ENCODE results near the gene FAIM2. TPM values are rescaled to one million over a fixed set of nuclear protein-coding genes. Genes with fewer than 3 reads are reported as not detected.

FAIM2 gene
- total and polyA plus RNA-seq, 4 donors, result 18.1 to 203 (median 130) TPM

DNA sequence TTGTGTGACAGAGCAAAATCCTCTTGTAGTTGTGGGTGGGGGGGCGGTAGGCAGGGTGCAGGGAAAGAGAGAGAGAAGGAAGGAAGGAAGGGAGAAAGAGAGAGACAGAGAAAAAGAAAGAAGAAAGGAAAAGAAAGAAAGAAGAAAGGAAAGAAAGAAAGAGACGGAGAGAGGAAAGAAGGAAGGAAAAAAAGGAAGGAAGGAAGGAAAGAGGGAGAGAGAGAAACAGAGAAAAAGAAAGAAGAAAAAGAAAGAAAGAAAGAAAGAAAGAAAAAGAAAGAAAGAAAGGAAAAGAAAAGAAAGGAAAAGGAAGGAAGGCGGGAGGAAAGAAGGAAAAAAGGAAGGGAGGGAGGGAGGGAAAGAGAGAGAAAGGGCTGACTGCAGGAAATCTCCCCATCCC is 17.6 kb upstream of the FAIM2 start:
- H3K9me3 ChIP-seq (ENCODE audit: control insufficient read depth, insufficient read depth, low read length), result no peaks in the 10 kb centered on the region
- H3K27ac ChIP-seq (ENCODE audit: low read depth, low read length), result no peak overlapping the region
- H3K27me3 ChIP-seq (ENCODE audit: control insufficient read depth, insufficient read depth, low read length), result no peaks in the 10 kb centered on the region
- no peak for DNase-seq (ENCODE audit: low read depth in 4 of 6, low spot score in 6 of 6)
- no peaks in the 10 kb centered on the region for H3K36me3 ChIP-seq (ENCODE audit: control insufficient read depth, insufficient read depth, low read length)
- WGBS (ENCODE audit: insufficient coverage), result 100% methylated on average over 2 of the region's 3 CpGs
- peaks cover 13% of the 10 kb centered on the region for H3K4me1 ChIP-seq (ENCODE audit: control insufficient read depth, insufficient read depth, low read length)
- H3K4me3 ChIP-seq (ENCODE audit: low read depth, low read length), result no peak overlapping the region

DNA sequence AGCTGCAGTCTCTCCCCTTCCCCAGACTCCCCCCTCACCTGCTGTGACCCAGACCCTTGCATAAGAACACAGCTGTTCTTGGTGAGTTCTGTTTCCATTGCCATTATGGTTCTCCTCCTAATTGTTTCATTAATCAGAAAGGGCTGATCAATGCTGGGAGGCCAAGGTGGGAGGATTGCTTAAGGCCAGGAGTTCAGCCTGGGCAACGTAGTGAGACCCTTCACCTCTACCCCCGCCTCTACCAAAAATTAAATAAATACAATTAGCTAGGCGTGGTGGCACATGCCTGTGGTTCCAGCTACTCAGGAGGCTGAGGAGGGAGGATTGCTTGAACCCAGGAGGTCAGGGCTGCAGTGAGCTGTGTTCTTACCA is 17.2 kb upstream of the FAIM2 start:
- no peaks in the 10 kb centered on the region for H3K27me3 ChIP-seq (ENCODE audit: control insufficient read depth, insufficient read depth, low read length)
- DNase-seq (ENCODE audit: low read depth in 4 of 6, low spot score in 6 of 6), result no peak
- WGBS (ENCODE audit: insufficient coverage), result 88% methylated on average over 1 of the region's 3 CpGs
- H3K9me3 ChIP-seq (ENCODE audit: control insufficient read depth, insufficient read depth, low read length), result no peaks in the 10 kb centered on the region
- H3K36me3 ChIP-seq (ENCODE audit: control insufficient read depth, insufficient read depth, low read length), result no peaks in the 10 kb centered on the region
- H3K4me1 ChIP-seq (ENCODE audit: control insufficient read depth, insufficient read depth, low read length), result peaks cover 13% of the 10 kb centered on the region
- H3K4me3 ChIP-seq (ENCODE audit: low read depth, low read length), result no peak overlapping the region
- H3K27ac ChIP-seq (ENCODE audit: low read depth, low read length), result no peak overlapping the region

GRCh38 chr12:49920241-49920914 is 16.7 kb upstream of the FAIM2 start:
- Histone ChIP-seq H3K36me3 (ENCODE audit: control insufficient read depth, insufficient read depth, low read length) (no peaks in the 10 kb centered on the region), H3K27me3 (ENCODE audit: control insufficient read depth, insufficient read depth, low read length) (no peaks in the 10 kb centered on the region), H3K27ac (ENCODE audit: low read depth, low read length) (no peak overlapping the region), H3K4me3 (ENCODE audit: low read depth, low read length) (no peak overlapping the region), H3K9me3 (ENCODE audit: control insufficient read depth, insufficient read depth, low read length) (no peaks in the 10 kb centered on the region), H3K4me1 (ENCODE audit: control insufficient read depth, insufficient read depth, low read length) (peaks cover 13% of the 10 kb centered on the region)
- no peak for DNase-seq (ENCODE audit: low read depth in 4 of 6, low spot score in 6 of 6)
- 90% methylated on average over 6 of the region's 12 CpGs for WGBS (ENCODE audit: insufficient coverage)

DNA sequence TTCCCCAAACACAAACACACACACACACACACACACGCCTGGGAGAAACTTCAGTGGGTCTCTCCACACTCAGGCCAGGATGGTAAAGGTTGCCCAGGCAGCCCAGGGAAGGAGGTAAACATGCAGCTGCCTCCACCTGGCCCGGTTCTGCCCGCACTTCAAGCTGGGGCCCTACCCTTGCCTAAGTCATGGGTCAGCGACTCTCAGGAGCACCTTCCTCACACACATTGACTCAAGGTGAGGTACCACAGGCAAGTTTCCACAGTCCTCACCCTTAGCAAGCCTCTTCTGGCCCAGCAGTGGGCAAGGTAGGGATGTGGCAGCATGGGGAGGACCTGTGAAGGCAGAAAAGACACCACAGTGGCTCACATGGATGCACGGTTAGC is 14.1 kb upstream of the FAIM2 start:
- no peak overlapping the region for H3K27ac ChIP-seq (ENCODE audit: low read depth, low read length)
- H3K9me3 ChIP-seq (ENCODE audit: control insufficient read depth, insufficient read depth, low read length), result no peaks in the 10 kb centered on the region
- peaks cover 25% of the 10 kb centered on the region for H3K4me1 ChIP-seq (ENCODE audit: control insufficient read depth, insufficient read depth, low read length)
- H3K4me3 ChIP-seq (ENCODE audit: low read depth, low read length), result no peak overlapping the region
- 73% methylated on average over 3 of the region's 5 CpGs for WGBS (ENCODE audit: insufficient coverage)
- no peaks in the 10 kb centered on the region for H3K36me3 ChIP-seq (ENCODE audit: control insufficient read depth, insufficient read depth, low read length)
- no peaks in the 10 kb centered on the region for H3K27me3 ChIP-seq (ENCODE audit: control insufficient read depth, insufficient read depth, low read length)
- DNase-seq (ENCODE audit: low read depth in 4 of 6, low spot score in 6 of 6), result no peak

DNA sequence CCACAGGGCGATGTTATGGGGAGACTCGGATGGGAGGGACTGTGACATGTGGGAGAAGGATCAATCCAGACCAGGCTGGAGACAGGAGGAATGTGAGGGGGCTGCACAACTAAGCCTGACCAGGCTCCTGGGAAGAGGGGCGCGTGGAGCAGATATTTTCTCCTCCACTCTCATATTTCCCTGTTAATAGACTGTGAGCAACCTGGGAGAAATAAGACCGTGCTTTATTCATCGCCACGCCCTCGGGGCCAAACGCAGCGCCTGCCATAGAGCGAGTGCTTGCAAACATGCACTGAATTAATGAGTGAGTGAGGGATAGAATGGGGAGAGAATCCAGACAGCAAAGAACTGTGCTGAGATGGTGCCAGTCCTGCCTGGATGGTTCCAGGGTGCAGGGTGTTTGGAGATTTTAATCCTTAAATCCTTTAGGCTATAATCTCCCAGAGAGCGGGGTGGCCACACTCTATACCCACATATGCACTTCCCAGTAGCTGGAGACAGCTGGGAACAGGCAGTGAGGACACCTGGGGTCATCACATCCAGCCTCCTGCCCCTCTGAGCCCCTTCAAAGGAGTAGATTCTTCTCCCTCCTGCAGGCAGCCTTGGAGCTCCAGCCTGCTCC is 13.6 kb upstream of the FAIM2 start:
- peaks cover 25% of the 10 kb centered on the region for H3K4me1 ChIP-seq (ENCODE audit: control insufficient read depth, insufficient read depth, low read length)
- no peak overlapping the region for H3K4me3 ChIP-seq (ENCODE audit: low read depth, low read length)
- WGBS (ENCODE audit: insufficient coverage), result 31% methylated on average over 8 of the region's 12 CpGs
- no peaks in the 10 kb centered on the region for H3K9me3 ChIP-seq (ENCODE audit: control insufficient read depth, insufficient read depth, low read length)
- H3K36me3 ChIP-seq (ENCODE audit: control insufficient read depth, insufficient read depth, low read length), result no peaks in the 10 kb centered on the region
- H3K27ac ChIP-seq (ENCODE audit: low read depth, low read length), result no peak overlapping the region
- peak in 2 of 6 donors; percentile 17 to 82 for DNase-seq (ENCODE audit: low read depth in 4 of 6, low spot score in 6 of 6)
- no peaks in the 10 kb centered on the region for H3K27me3 ChIP-seq (ENCODE audit: control insufficient read depth, insufficient read depth, low read length)

DNA sequence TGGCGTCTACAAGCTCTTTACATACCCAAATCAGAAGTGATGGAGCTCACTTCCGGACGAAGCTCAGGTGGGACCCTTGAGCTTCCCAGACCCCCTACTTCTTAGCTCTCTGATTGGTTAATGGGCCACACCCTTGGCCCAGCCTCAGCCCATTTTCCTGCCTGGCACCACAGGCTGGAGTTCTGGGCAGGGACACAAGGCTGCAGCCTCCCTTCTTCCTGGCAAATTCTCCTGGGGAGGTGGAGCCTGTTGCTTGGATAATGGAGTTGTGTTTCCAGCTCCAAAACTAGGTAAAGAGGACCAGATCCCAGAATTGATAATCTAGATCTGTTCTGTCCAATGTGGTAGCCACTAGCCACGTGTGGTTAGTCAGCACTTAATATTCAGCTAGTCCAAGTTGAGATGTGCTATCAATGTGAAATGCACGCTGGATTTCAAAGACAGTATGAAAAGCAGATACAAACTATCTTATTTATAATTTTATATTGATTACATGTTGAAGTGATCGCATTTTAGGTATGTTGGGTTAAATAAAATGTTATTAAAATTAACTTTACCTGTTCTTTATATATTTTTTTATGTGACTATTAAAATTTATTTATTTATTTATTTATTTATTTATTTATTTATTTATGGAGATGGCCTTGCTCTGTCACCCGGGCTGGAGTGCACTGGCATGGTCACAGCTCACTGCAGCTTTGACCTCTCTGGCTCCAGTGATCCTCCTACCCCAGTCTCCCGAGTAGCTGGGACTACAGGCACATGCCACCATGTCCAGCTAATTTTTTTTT is 12.6 kb upstream of the FAIM2 start:
- H3K9me3 ChIP-seq (ENCODE audit: control insufficient read depth, insufficient read depth, low read length), result no peaks in the 10 kb centered on the region
- H3K4me1 ChIP-seq (ENCODE audit: control insufficient read depth, insufficient read depth, low read length), result peaks cover 25% of the 10 kb centered on the region
- H3K36me3 ChIP-seq (ENCODE audit: control insufficient read depth, insufficient read depth, low read length), result no peaks in the 10 kb centered on the region
- no peaks in the 10 kb centered on the region for H3K27me3 ChIP-seq (ENCODE audit: control insufficient read depth, insufficient read depth, low read length)
- no peak overlapping the region for H3K4me3 ChIP-seq (ENCODE audit: low read depth, low read length)
- no peak overlapping the region for H3K27ac ChIP-seq (ENCODE audit: low read depth, low read length)
- DNase-seq (ENCODE audit: low read depth in 4 of 6, low spot score in 6 of 6), result no peak
- 94% methylated on average over 2 of the region's 8 CpGs for WGBS (ENCODE audit: insufficient coverage)

DNA sequence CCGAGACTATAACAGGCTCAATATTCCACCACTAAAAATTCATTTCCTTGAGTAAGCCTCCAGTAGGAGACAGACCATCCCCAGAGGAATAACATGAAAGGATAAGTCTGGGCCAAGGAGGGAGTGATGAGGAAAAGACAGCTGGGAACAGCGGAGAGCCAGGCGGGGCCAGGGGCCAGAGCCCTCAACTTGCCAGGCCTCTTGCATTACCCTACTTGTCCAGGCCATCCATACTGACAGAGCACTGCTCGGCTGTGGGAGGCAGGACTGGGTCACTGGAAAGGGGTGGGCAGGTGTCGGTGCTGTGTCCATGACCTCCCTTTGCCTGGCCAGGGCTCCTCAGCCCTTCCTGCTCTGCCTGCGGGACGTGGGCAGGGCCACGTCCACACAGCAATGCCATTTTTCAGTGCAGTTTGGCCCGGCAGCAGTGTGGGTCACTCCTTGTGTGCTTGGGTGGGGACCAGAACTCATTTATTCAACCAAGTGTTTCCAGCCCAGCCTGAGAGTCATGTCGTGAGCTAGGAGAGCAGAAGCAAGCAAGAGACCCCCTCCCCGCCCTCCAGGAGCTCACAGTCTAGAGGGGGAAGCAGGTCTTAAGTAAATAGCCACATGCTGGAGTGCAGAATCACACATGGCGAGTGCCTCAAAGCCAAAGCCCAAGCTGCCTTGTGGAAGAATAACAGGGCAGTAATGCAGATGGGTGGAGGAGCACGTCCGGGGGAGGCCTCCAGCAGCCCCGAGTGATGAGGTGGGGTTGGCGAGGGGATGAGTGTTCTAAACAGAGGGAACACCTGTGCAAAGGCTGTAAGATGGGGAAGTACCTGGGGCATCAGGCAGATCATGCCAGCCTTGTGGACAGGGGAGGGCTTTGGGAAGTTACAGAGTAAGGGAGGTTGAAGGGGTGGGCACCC is 8.9 kb upstream of the FAIM2 start:
- H3K4me3 ChIP-seq (ENCODE audit: low read depth, low read length), result no peak overlapping the region
- H3K4me1 ChIP-seq (ENCODE audit: control insufficient read depth, insufficient read depth, low read length), result peaks cover 34% of the 10 kb centered on the region
- peaks cover 2% of the 10 kb centered on the region for H3K36me3 ChIP-seq (ENCODE audit: control insufficient read depth, insufficient read depth, low read length)
- H3K9me3 ChIP-seq (ENCODE audit: control insufficient read depth, insufficient read depth, low read length), result no peaks in the 10 kb centered on the region
- DNase-seq (ENCODE audit: low read depth in 4 of 6, low spot score in 6 of 6), result no peak
- H3K27ac ChIP-seq (ENCODE audit: low read depth, low read length), result no peak overlapping the region
- no peaks in the 10 kb centered on the region for H3K27me3 ChIP-seq (ENCODE audit: control insufficient read depth, insufficient read depth, low read length)
- WGBS (ENCODE audit: insufficient coverage), result 78% methylated on average over 11 of the region's 16 CpGs

- Histone ChIP-seq H3K36me3 (ENCODE audit: control insufficient read depth, insufficient read depth, low read length) (peaks cover 2% of the 10 kb centered on the region), H3K9me3 (ENCODE audit: control insufficient read depth, insufficient read depth, low read length) (no peaks in the 10 kb centered on the region), H3K4me3 (ENCODE audit: low read depth, low read length) (no peak overlapping the region), H3K27me3 (ENCODE audit: control insufficient read depth, insufficient read depth, low read length) (no peaks in the 10 kb centered on the region), H3K4me1 (ENCODE audit: control insufficient read depth, insufficient read depth, low read length) (peaks cover 25% of the 10 kb centered on the region), H3K27ac (ENCODE audit: low read depth, low read length) (no peak overlapping the region)
- WGBS (ENCODE audit: insufficient coverage), result 100% methylated on average over 1 of the region's 2 CpGs
- no peak for DNase-seq (ENCODE audit: low read depth in 4 of 6, low spot score in 6 of 6)
Measured at GRCh38 chr12:49911213-49911605, 7.5 kb upstream of the FAIM2 start.

All from spinal cord (tissue), 10 donors.